ENCODE measurements around the gene SDR39U1.
A peak's percentile ranks its signal among the peaks of the same experiment; 100 is the strongest.

Gene SDR39U1

GRCh38 chr14:24430143-24430681 lies 12.4 kb downstream of the SDR39U1 start:
- peak overlapping the region; percentile 95 for H3K4me2 ChIP-seq (ENCODE audit: low read length)
- peak overlapping the region; percentile 98 for H3K4me3 ChIP-seq (ENCODE audit: low read length)
- peak overlapping the region; percentile 99 for H3K9ac ChIP-seq (ENCODE audit: low read length)
- H3K36me3 ChIP-seq (replicated peaks; ENCODE audit: low read depth, low read length): peaks cover 28% of the 10 kb centered on the region
- 0 out of 2 replicates have a peak, but pooled peaks cover 5% of the 10 kb centered on the region for H4K20me1 ChIP-seq (ENCODE audit: insufficient read depth, low read length)
- peak overlapping the region; percentile 88 for H3K27ac ChIP-seq (ENCODE audit: low read length)
- peaks cover 18% of the 10 kb centered on the region for H3K79me2 ChIP-seq (ENCODE audit: low read length)
- no peak overlapping the region; the same call in 1 of the 2 replicates for H2AFZ ChIP-seq (ENCODE audit: low read depth, low read length)
- no peaks in the 10 kb centered on the region for H3K27me3 ChIP-seq (ENCODE audit: low read depth, low read length)
- peaks cover 15% of the 10 kb centered on the region for H3K4me1 ChIP-seq (ENCODE audit: low read length)
- TF ChIP-seq, protein P1, sequence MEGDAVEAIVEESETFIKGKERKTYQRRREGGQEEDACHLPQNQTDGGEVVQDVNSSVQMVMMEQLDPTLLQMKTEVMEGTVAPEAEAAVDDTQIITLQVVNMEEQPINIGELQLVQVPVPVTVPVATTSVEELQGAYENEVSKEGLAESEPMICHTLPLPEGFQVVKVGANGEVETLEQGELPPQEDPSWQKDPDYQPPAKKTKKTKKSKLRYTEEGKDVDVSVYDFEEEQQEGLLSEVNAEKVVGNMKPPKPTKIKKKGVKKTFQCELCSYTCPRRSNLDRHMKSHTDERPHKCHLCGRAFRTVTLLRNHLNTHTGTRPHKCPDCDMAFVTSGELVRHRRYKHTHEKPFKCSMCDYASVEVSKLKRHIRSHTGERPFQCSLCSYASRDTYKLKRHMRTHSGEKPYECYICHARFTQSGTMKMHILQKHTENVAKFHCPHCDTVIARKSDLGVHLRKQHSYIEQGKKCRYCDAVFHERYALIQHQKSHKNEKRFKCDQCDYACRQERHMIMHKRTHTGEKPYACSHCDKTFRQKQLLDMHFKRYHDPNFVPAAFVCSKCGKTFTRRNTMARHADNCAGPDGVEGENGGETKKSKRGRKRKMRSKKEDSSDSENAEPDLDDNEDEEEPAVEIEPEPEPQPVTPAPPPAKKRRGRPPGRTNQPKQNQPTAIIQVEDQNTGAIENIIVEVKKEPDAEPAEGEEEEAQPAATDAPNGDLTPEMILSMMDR (IDR thresholded peaks at IDR 0.05; ENCODE audit: low read depth, low read length): no peak
- no peak for TF ChIP-seq EZH2phosphoT487 (IDR thresholded peaks at IDR 0.05; ENCODE audit: low read depth)
- H3K9me3 ChIP-seq (ENCODE audit: insufficient read depth, low read length): no peaks in the 10 kb centered on the region

DNA sequence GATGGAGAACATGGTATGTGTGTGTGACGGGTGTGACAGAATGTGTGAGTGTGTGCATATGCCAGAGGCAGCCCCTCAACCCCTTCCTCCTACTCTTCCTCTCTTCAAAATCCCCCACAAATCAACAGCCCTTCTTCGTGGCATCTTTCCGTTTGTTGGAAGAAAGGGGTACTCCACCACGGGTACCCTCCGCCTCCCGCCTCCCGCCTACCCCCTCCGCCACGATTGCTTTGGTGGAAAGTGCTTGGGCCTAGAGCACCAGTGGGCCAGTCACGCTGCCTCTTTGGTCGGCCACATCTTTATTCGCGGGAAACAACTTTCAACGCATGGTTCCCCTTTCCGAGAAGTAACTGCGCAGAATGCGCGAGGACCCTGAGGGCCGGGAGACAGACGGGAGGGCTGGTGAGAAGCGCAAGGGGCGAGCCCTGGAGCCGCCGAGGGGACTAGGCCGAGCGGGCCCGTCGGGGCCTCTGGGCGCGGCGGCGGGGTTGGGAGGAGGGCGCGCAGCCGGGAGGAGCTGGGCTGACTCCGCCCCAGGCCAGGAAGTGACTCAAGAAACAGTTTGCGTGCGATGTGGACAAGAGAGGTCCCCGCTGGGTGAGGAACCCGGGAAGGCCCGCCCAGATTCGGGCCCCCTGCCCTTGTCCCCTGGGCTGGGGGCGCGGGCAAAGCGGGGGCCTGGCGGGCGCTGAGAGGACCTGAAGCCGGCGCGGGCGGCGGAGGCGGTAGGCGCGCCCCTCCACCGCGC lies 13.0 kb downstream of the SDR39U1 start, which contains the start of the genes CBLN3 and KHNYN:
TSS of gene CBLN3 (minus strand) at position 274 of the 748 bp plus-strand sequence. CDS start 614 bp downstream, outside the sequence.
TSS of gene KHNYN (plus strand) at position 560 of the 748 bp plus-strand sequence. CDS start 777 bp downstream, outside the sequence.
- no peaks in the 10 kb centered on the region for H3K27me3 ChIP-seq (ENCODE audit: low read depth, low read length)
- H3K9me3 ChIP-seq (ENCODE audit: insufficient read depth, low read length): no peaks in the 10 kb centered on the region
- H4K20me1 ChIP-seq (ENCODE audit: insufficient read depth, low read length): 0 out of 2 replicates have a peak, but pooled peaks cover 5% of the 10 kb centered on the region
- peaks cover 15% of the 10 kb centered on the region for H3K4me1 ChIP-seq (ENCODE audit: low read length)
- TF ChIP-seq EZH2phosphoT487 (IDR thresholded peaks at IDR 0.05; ENCODE audit: low read depth): no peak
- TF ChIP-seq, protein P1 (IDR thresholded peaks at IDR 0.05; ENCODE audit: low read depth, low read length): no peak
- H3K4me2 ChIP-seq (ENCODE audit: low read length): peak within 1 kb of the TSS; percentile 95
- peak within 1 kb of the TSS; percentile 88 for H3K27ac ChIP-seq (ENCODE audit: low read length)
- H3K4me3 ChIP-seq (ENCODE audit: low read length): peak within 1 kb of the TSS; percentile 98
- H3K9ac ChIP-seq (ENCODE audit: low read length): peak within 1 kb of the TSS; percentile 99
- peaks cover 18% of the 10 kb centered on the region for H3K79me2 ChIP-seq (ENCODE audit: low read length)
- peaks cover 28% of the 10 kb centered on the region for H3K36me3 ChIP-seq (replicated peaks; ENCODE audit: low read depth, low read length)
- H2AFZ ChIP-seq (ENCODE audit: low read depth, low read length): peak within 1 kb of the TSS; percentile 83

- peak overlapping the region; percentile 99 for H3K9ac ChIP-seq (ENCODE audit: low read length)
- no peaks in the 10 kb centered on the region for H3K9me3 ChIP-seq (ENCODE audit: insufficient read depth, low read length)
- peaks cover 24% of the 10 kb centered on the region for H3K36me3 ChIP-seq (replicated peaks; ENCODE audit: low read depth, low read length)
- H3K79me2 ChIP-seq (ENCODE audit: low read length): peaks cover 18% of the 10 kb centered on the region
- peak overlapping the region; percentile 95 for H3K4me2 ChIP-seq (ENCODE audit: low read length)
- TF ChIP-seq, protein P1 (IDR thresholded peaks at IDR 0.05; ENCODE audit: low read depth, low read length): no peak
- no peak for TF ChIP-seq EZH2phosphoT487 (IDR thresholded peaks at IDR 0.05; ENCODE audit: low read depth)
- H3K27me3 ChIP-seq (ENCODE audit: low read depth, low read length): no peaks in the 10 kb centered on the region
- peak overlapping the region; percentile 98 for H3K4me3 ChIP-seq (ENCODE audit: low read length)
- H3K4me1 ChIP-seq (ENCODE audit: low read length): peaks cover 15% of the 10 kb centered on the region
- H3K27ac ChIP-seq (ENCODE audit: low read length): peak overlapping the region; percentile 88
- H2AFZ ChIP-seq (ENCODE audit: low read depth, low read length): no peak overlapping the region
- H4K20me1 ChIP-seq (ENCODE audit: insufficient read depth, low read length): 0 out of 2 replicates have a peak, but pooled peaks cover 5% of the 10 kb centered on the region
Measured at GRCh38 chr14:24428628-24429394, 13.8 kb downstream of the SDR39U1 start.
